ENCODE measurements around the gene KCTD17. TPM values are rescaled to one million over a fixed set of nuclear protein-coding genes. Genes with fewer than 3 reads are reported as not detected.

KCTD17 gene
- total RNA-seq, 1 donor from 2014 or later, result 17.5 TPM

DNA sequence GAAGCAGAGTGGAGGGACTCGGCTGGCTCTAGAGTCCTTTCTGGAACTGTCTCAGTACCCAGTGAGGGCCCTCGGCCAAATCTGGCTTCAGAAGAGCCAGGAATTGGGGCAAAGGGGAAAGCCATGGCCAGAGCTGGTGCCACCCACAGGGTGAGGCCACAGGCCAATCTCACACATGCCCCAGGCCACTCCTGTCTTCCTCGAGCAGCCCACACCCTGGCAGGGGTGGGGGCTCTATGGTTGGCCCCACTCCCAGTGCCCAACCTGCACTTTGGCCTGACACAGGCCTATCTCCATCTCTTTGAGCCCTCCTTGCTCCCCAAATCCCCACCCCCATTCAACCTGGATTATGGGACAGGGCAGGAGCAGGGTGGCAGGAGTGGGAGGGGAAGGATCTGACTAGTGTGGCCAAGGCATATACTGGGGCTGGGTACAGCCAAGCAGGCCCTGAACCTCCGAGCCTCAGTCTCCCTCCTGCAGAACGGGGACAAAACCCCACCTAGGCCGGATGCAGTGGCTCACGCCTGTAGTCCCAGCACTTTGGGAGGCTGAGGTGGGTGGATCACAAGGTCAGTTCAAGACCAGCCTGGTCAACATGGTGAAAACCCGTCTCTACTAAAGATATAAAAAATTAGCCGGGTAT is 39.2 kb upstream of the KCTD17 start:
- Mint-ChIP-seq H3K9me3 (peaks cover under 1% of the 10 kb centered on the region), H3K4me3 (no peak overlapping the region), H3K36me3 (peaks cover 5% of the 10 kb centered on the region), H3K27ac (no peak overlapping the region), H3K27me3 (ENCODE audit: insufficient read depth, low read depth) (peaks cover 8% of the 10 kb centered on the region), H3K4me1 (peaks cover 27% of the 10 kb centered on the region)
- peaks cover 13% of the 10 kb centered on the region for H3K79me2 ChIP-seq (ENCODE audit: low read depth)
- H3K4me2 ChIP-seq, result no peak overlapping the region
- H3K27me3 ChIP-seq, result no peaks in the 10 kb centered on the region
- no peak overlapping the region for H3K27ac ChIP-seq
- no peak for DNase-seq (ENCODE audit: low spot score)
- no peak for TF ChIP-seq EZH2 (IDR thresholded peaks at IDR 0.05)
- TF ChIP-seq, protein P1, sequence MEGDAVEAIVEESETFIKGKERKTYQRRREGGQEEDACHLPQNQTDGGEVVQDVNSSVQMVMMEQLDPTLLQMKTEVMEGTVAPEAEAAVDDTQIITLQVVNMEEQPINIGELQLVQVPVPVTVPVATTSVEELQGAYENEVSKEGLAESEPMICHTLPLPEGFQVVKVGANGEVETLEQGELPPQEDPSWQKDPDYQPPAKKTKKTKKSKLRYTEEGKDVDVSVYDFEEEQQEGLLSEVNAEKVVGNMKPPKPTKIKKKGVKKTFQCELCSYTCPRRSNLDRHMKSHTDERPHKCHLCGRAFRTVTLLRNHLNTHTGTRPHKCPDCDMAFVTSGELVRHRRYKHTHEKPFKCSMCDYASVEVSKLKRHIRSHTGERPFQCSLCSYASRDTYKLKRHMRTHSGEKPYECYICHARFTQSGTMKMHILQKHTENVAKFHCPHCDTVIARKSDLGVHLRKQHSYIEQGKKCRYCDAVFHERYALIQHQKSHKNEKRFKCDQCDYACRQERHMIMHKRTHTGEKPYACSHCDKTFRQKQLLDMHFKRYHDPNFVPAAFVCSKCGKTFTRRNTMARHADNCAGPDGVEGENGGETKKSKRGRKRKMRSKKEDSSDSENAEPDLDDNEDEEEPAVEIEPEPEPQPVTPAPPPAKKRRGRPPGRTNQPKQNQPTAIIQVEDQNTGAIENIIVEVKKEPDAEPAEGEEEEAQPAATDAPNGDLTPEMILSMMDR (IDR thresholded peaks at IDR 0.05), result no peak
- no peaks in the 10 kb centered on the region for H3K36me3 ChIP-seq
- no peak overlapping the region for H3K9ac ChIP-seq
- no peak overlapping the region for H3K4me3 ChIP-seq
- H4K20me1 ChIP-seq (ENCODE audit: low read depth), result peaks cover 48% of the 10 kb centered on the region
- H2AFZ ChIP-seq (replicated peaks), result no peak overlapping the region
- peaks cover 11% of the 10 kb centered on the region for H3F3A ChIP-seq (ENCODE audit: low read depth)
- H3K9me3 ChIP-seq (ENCODE audit: low read depth), result no peaks in the 10 kb centered on the region
- peaks cover 17% of the 10 kb centered on the region for H3K4me1 ChIP-seq

DNA sequence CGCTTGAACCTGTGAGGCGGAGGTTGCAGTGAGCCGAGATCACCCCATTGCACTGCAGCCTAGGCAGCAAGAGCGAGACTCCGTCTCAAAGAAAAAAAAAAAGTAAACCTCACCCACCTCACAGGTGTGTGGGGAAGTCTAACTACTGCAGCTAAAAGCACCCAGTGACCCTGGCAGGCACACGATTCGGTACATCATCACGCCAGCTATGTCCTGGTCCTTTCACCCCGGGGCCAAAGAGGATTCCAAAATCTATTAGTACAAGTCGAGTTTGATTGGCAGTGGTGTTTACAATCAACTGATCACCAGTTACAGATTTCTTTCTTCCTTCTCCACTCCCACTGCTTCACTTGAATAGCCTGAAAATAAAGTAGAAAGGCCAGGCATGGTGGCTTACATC is 38.6 kb upstream of the KCTD17 start:
- no peak for DNase-seq (ENCODE audit: low spot score)
- TF ChIP-seq, protein P1 (IDR thresholded peaks at IDR 0.05), result no peak
- H4K20me1 ChIP-seq (ENCODE audit: low read depth), result peaks cover 54% of the 10 kb centered on the region
- H3K79me2 ChIP-seq (ENCODE audit: low read depth), result peaks cover 19% of the 10 kb centered on the region
- Mint-ChIP-seq H3K27me3 (ENCODE audit: insufficient read depth, low read depth) (peaks cover 8% of the 10 kb centered on the region), H3K4me3 (no peak overlapping the region), H3K9me3 (no peaks in the 10 kb centered on the region), H3K27ac (no peak overlapping the region), H3K36me3 (peaks cover 9% of the 10 kb centered on the region), H3K4me1 (peaks cover 25% of the 10 kb centered on the region)
- peaks cover 12% of the 10 kb centered on the region for H3K4me1 ChIP-seq
- H3K9ac ChIP-seq, result no peak overlapping the region
- peak overlapping the region; percentile 12 for H3K4me2 ChIP-seq
- no peak overlapping the region for H3K4me3 ChIP-seq
- no peaks in the 10 kb centered on the region for H3K36me3 ChIP-seq
- no peaks in the 10 kb centered on the region for H3K27me3 ChIP-seq
- H3K27ac ChIP-seq, result peak overlapping the region; percentile 53
- peaks cover 11% of the 10 kb centered on the region for H3F3A ChIP-seq (ENCODE audit: low read depth)
- H3K9me3 ChIP-seq (ENCODE audit: low read depth), result no peaks in the 10 kb centered on the region
- no peak overlapping the region for H2AFZ ChIP-seq (replicated peaks)

DNA sequence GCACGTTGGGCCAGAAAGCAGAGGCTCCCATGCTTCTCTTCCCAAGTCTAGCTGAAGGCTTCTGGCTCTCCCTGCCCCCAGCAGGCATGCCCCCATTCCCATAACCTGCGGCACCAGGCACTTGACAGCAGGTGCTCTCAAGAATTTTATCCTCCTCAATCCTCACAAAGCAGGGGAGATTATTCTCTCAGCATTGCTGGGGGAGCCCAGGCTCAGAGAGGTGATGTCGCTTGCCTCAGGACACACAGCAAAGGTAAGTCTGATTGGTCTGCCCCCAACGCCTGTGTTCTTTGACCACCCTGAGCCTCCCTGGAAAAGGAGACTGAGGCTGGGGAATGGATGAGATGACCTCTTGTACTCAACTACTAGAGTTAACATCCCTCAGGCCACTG is 37.1 kb upstream of the KCTD17 start:
- Histone ChIP-seq H3K4me3 (no peak overlapping the region), H3K27ac (no peak overlapping the region), H3K79me2 (ENCODE audit: low read depth) (peaks cover 31% of the 10 kb centered on the region), H3K4me1 (peaks cover 17% of the 10 kb centered on the region), H3K27me3 (no peaks in the 10 kb centered on the region), H4K20me1 (ENCODE audit: low read depth) (peaks cover 64% of the 10 kb centered on the region), H3F3A (ENCODE audit: low read depth) (peaks cover 11% of the 10 kb centered on the region), H3K9me3 (ENCODE audit: low read depth) (no peaks in the 10 kb centered on the region), H3K9ac (no peak overlapping the region), H3K4me2 (no peak overlapping the region), H2AFZ (replicated peaks) (no peak overlapping the region), H3K36me3 (no peaks in the 10 kb centered on the region)
- TF ChIP-seq EZH2phosphoT487 (IDR thresholded peaks at IDR 0.05) (no peak), EZH2 (IDR thresholded peaks at IDR 0.05) (no peak)
- TF ChIP-seq, protein P1 (IDR thresholded peaks at IDR 0.05), result no peak
- no peaks in the 10 kb centered on the region for H3K9me3 Mint-ChIP-seq
- no peak for DNase-seq (ENCODE audit: low spot score)
- peaks cover 8% of the 10 kb centered on the region for H3K27me3 Mint-ChIP-seq (ENCODE audit: insufficient read depth, low read depth)
- peaks cover 9% of the 10 kb centered on the region for H3K36me3 Mint-ChIP-seq
- H3K27ac Mint-ChIP-seq, result no peak overlapping the region
- H3K4me3 Mint-ChIP-seq, result no peak overlapping the region
- peaks cover 20% of the 10 kb centered on the region for H3K4me1 Mint-ChIP-seq
